ENCODE data around the gene GFAP. TPM values are rescaled to one million over a fixed set of nuclear protein-coding genes. Genes with fewer than 3 reads are reported as not detected.

Gene GFAP
- total RNA-seq: 1 to 10 TPM; 1.4 to 4.1 (median 2.9) TPM

GRCh38 chr17:44915321-44915726 lies at the start of gene GFAP:
GFAP (minus strand) TSS chr17:44915500; CDS start chr17:44915486, 14 bp downstream.
- ATAC-seq (ENCODE audit: low FRiP score) (no peak), DNase-seq (ENCODE audit: low spot score) (no peak)
- TF ChIP-seq CTCF (IDR thresholded peaks at IDR 0.05): no peak

- no peak for TF ChIP-seq CTCF (IDR thresholded peaks at IDR 0.05)
- ATAC-seq (ENCODE audit: low FRiP score): peak; percentile 55
- no peak for DNase-seq (ENCODE audit: low spot score)
Measured at GRCh38 chr17:44961921-44962350, 46.6 kb upstream of the GFAP start.

- no peak for TF ChIP-seq CTCF (IDR thresholded peaks at IDR 0.05)
- peak; percentile 20 for ATAC-seq (ENCODE audit: low FRiP score)
- no peak for DNase-seq (ENCODE audit: low spot score)
Measured at GRCh38 chr17:44960691-44961090, 45.4 kb upstream of the GFAP start.

- DNase-seq (ENCODE audit: low spot score) (no peak), ATAC-seq (ENCODE audit: low FRiP score) (peak; percentile 58)
- TF ChIP-seq CTCF (IDR thresholded peaks at IDR 0.05): no peak
Measured at GRCh38 chr17:44959821-44960531, 44.7 kb upstream of the GFAP start.

- DNase-seq (ENCODE audit: low spot score): no peak
- ATAC-seq (ENCODE audit: low FRiP score): no peak
- no peak for TF ChIP-seq CTCF (IDR thresholded peaks at IDR 0.05)
Measured at GRCh38 chr17:44956998-44957981, 42.0 kb upstream of the GFAP start.

GRCh38 chr17:44955674-44956425 lies 40.5 kb upstream of the GFAP start:
- DNase-seq (ENCODE audit: low spot score) (no peak), ATAC-seq (ENCODE audit: low FRiP score) (peak; percentile 13)
- TF ChIP-seq CTCF (IDR thresholded peaks at IDR 0.05): no peak

Measured in omental fat pad (tissue), 4 donors.